ENCODE results near the gene KREMEN1. TPM values are rescaled to one million over a fixed set of nuclear protein-coding genes. Genes with fewer than 3 reads are reported as not detected.

KREMEN1 gene
- total RNA-seq, 1 experiment from 2014 or later: 31.9 TPM

DNA sequence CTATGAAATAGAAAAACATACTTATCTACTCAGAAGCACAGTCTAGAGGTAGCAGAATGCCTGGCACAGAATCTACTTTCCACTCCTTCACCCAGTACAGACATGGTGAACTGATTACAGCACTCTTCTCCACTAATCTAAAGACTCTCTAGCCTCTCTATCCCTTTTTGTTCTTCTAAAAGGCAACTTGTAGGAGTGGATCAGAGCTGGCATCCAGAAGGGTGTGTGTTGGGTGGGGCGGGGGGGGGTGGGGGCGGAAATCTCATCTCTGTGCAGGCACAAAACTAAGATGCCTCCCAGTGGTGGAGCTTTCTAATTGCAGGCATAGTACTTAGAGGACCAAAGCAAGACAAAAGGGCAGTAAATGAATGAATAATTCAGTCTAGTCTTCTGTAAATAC lies 121.3 kb downstream of the KREMEN1 start:
- Histone ChIP-seq H3K9ac (ENCODE audit: low read length) (no peak overlapping the region), H3K27me3 (ENCODE audit: insufficient read depth, low read length) (no peaks in the 10 kb centered on the region), H2AFZ (ENCODE audit: low read depth, low read length, poor library complexity, severe bottlenecking) (no peak overlapping the region), H4K20me1 (ENCODE audit: insufficient read depth) (no peaks in the 10 kb centered on the region), H3K4me1 (ENCODE audit: control insufficient read depth in 1 of 2, insufficient read depth in 2 of 2, low read length in 2 of 2) (peaks cover 2% of the 10 kb centered on the region in 2 experiments; a peak in 3 of 4 replicates), H3K9me2 (ENCODE audit: insufficient read depth) (no peaks in the 10 kb centered on the region), H3K4me2 (ENCODE audit: low read length) (no peak overlapping the region), H3K79me2 (ENCODE audit: insufficient read depth, low read length) (no peaks in the 10 kb centered on the region), H3K36me3 (ENCODE audit: control insufficient read depth in 1 of 2, insufficient read depth in 2 of 2, low read length in 2 of 2) (no peaks in the 10 kb centered on the region), H3K27ac (ENCODE audit: low read depth, low read length) (no peak overlapping the region), H3K4me3 (replicated peaks in 1 of 2; ENCODE audit: low read depth in 1 of 2, low read length in 2 of 2) (no peak overlapping the region), H3K9me3 (ENCODE audit: control insufficient read depth in 1 of 2, insufficient read depth in 1 of 2, low read depth in 1 of 2, low read length in 2 of 2) (no peaks in the 10 kb centered on the region)
- ChIA-PET RAD21 (ENCODE audit: low non-redundant PET in 1 of 2, low total read pairs in 2 of 2, uncharacterized antibody in 2 of 2, unreplicated experiment in 2 of 2) (no interaction called here), CTCF (no interaction called here), POLR2A (no interaction called here)
- DNase-seq (ENCODE audit: low read depth, low spot score) (no peak), ATAC-seq (peak; percentile 30; the same call in 1 of the 2 replicates)
- intact Hi-C loops (cut with micrococcal nuclease): no loop called here
- TF ChIP-seq, protein P1, sequence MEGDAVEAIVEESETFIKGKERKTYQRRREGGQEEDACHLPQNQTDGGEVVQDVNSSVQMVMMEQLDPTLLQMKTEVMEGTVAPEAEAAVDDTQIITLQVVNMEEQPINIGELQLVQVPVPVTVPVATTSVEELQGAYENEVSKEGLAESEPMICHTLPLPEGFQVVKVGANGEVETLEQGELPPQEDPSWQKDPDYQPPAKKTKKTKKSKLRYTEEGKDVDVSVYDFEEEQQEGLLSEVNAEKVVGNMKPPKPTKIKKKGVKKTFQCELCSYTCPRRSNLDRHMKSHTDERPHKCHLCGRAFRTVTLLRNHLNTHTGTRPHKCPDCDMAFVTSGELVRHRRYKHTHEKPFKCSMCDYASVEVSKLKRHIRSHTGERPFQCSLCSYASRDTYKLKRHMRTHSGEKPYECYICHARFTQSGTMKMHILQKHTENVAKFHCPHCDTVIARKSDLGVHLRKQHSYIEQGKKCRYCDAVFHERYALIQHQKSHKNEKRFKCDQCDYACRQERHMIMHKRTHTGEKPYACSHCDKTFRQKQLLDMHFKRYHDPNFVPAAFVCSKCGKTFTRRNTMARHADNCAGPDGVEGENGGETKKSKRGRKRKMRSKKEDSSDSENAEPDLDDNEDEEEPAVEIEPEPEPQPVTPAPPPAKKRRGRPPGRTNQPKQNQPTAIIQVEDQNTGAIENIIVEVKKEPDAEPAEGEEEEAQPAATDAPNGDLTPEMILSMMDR (IDR thresholded peaks at IDR 0.05 in 2 of 3, conservative IDR thresholded peaks at IDR 0.05 in 1 of 3; ENCODE audit: borderline replicate concordance in 1 of 3, insufficient read depth in 1 of 3, low read depth in 2 of 3, low read length in 2 of 3): peak in 2 of 3 experiments; percentile 28 to 31; a peak in 2 of 6 replicates
- TF ChIP-seq TCF7L2 (IDR thresholded peaks at IDR 0.05; ENCODE audit: borderline replicate concordance, extremely low read depth, insufficient read depth, insufficient read length): no peak
- BruUV-seq (replicated peaks): no TSS peak

DNA sequence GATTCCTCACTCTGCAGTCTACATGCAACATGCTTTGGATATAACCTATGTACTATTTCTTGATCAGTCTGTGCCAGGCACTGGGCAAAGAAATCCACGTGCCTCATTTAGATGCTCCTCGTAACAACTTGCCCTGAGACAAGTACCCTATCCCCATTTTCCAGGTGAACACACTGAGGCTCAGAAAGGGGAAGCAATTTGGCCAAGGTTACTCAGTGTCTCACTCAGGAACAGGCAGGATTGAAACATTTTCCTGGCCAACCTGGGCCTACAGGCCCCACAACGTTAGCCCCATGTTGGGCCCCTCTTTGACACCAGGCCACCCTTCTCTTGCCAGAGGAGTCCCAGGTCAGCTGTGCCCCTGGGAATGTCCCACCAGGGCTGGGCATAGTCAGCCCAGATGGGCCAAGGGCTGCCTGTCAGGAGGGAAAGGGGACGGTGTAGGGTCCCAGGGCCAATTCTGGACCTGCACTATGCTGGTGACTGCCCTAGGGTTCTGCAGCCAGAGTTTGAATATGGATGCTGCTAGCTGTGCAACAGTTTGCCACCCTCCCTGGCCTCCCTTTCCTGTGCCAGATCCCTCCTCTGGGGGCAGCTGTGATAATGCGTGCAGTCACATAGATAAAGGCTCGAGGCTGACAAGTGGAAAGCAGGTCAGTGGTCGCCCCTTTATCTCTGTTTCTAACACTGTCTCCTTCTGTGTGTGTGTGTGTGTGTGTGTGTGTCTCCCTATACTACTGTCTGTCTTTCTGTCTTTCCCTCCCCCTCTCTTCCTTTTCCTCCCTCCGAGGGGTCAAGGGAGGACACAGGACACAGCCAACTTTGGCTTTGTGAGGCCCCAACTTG lies 122.5 kb downstream of the KREMEN1 start:
- DNase-seq (ENCODE audit: low read depth, low spot score) (no peak), ATAC-seq (no peak)
- peaks cover 5 to 9% of the 10 kb centered on the region in 2 experiments; a peak in 3 of 4 replicates for H3K4me1 ChIP-seq (ENCODE audit: control insufficient read depth in 1 of 2, insufficient read depth in 2 of 2, low read length in 2 of 2)
- no peak overlapping the region for H3K9ac ChIP-seq (ENCODE audit: low read length)
- no peaks in the 10 kb centered on the region for H3K36me3 ChIP-seq (ENCODE audit: control insufficient read depth in 1 of 2, insufficient read depth in 2 of 2, low read length in 2 of 2)
- H3K27me3 ChIP-seq (ENCODE audit: insufficient read depth, low read length): no peaks in the 10 kb centered on the region
- H3K9me2 ChIP-seq (ENCODE audit: insufficient read depth): no peaks in the 10 kb centered on the region
- ChIA-PET CTCF (no interaction called here), RAD21 (ENCODE audit: low non-redundant PET in 1 of 2, low total read pairs in 2 of 2, uncharacterized antibody in 2 of 2, unreplicated experiment in 2 of 2) (no interaction called here), POLR2A (no interaction called here)
- H3K79me2 ChIP-seq (ENCODE audit: insufficient read depth, low read length): no peaks in the 10 kb centered on the region
- no peak overlapping the region for H3K4me3 ChIP-seq (replicated peaks in 1 of 2; ENCODE audit: low read depth in 1 of 2, low read length in 2 of 2)
- no peak overlapping the region for H2AFZ ChIP-seq (ENCODE audit: low read depth, low read length, poor library complexity, severe bottlenecking)
- H3K27ac ChIP-seq (ENCODE audit: low read depth, low read length): no peak overlapping the region
- no peak overlapping the region for H3K4me2 ChIP-seq (ENCODE audit: low read length)
- H4K20me1 ChIP-seq (ENCODE audit: insufficient read depth): no peaks in the 10 kb centered on the region
- H3K9me3 ChIP-seq (ENCODE audit: control insufficient read depth in 1 of 2, insufficient read depth in 1 of 2, low read depth in 1 of 2, low read length in 2 of 2): no peaks in the 10 kb centered on the region
- no TSS peak for BruUV-seq (replicated peaks)
- intact Hi-C loops (cut with micrococcal nuclease): no loop called here
- TF ChIP-seq, protein P1 (IDR thresholded peaks at IDR 0.05 in 2 of 3, conservative IDR thresholded peaks at IDR 0.05 in 1 of 3; ENCODE audit: borderline replicate concordance in 1 of 3, insufficient read depth in 1 of 3, low read depth in 2 of 3, low read length in 2 of 3): no peak
- TF ChIP-seq POLR2AphosphoS5 (IDR thresholded peaks at IDR 0.05; ENCODE audit: low read depth, low read length) (no peak), SP1 (IDR thresholded peaks at IDR 0.05; ENCODE audit: low read depth) (no peak), TCF7L2 (IDR thresholded peaks at IDR 0.05; ENCODE audit: borderline replicate concordance, extremely low read depth, insufficient read depth, insufficient read length) (no peak), SIN3A (IDR thresholded peaks at IDR 0.05; ENCODE audit: low read depth) (no peak), POLR2A (IDR thresholded peaks at IDR 0.05; ENCODE audit: borderline replicate concordance, extremely low read depth, insufficient read depth, insufficient read length) (no peak), EZH2 (IDR thresholded peaks at IDR 0.05) (no peak), ZFX (IDR thresholded peaks at IDR 0.05) (no peak), EZH2phosphoT487 (IDR thresholded peaks at IDR 0.05; ENCODE audit: borderline replicate concordance) (no peak), RAD21 (IDR thresholded peaks at IDR 0.05; ENCODE audit: low read depth) (no peak), CEBPB (IDR thresholded peaks at IDR 0.05; ENCODE audit: low read depth) (no peak), YY1 (IDR thresholded peaks at IDR 0.05; ENCODE audit: extremely low read depth, insufficient replicate concordance, low read depth, low read length) (no peak), ZNF274 (IDR thresholded peaks at IDR 0.05; ENCODE audit: low read depth, low read length) (no peak), JUND (IDR thresholded peaks at IDR 0.05) (no peak), EGR1 (IDR thresholded peaks at IDR 0.05; ENCODE audit: low read depth) (no peak)
